Gastrocnemius medialis (tissue), 4 donors: ENCODE measurements around the gene VPREB1. TPM values are rescaled to one million over a fixed set of nuclear protein-coding genes. Genes with fewer than 3 reads are reported as not detected.

ENCODE experiments used
- ATAC-seq, 2 donors: fragments of 150-250 bp; one replicate each; pipeline ENCODE4 v1.9.1; 2016
- DNase-seq, 2 donors: peaks; one replicate each; pipeline ENCODE4 v3.0.0-alpha.2; 2019
- H3K27ac ChIP-seq, 4 donors: fragments of 200-600 bp; sonication (generic); 1 replicate in 1 of 4; 2 replicates in 3 of 4; pipeline ENCODE4 v1.5.1; 2016 to 2018; ENCODE audit warnings: mild to moderate bottlenecking in 2 of 4, moderate library complexity in 1 of 4
- H3K27me3 ChIP-seq, 3 donors: fragments of 200-600 bp; sonication (generic) in 2 of 3; 1 replicate in 1 of 3; 2 replicates in 2 of 3; pipeline versions ENCODE4 v1.5.1 to v1.6.0; 2016 to 2019; ENCODE audit warnings: mild to moderate bottlenecking in 1 of 3, moderate library complexity in 1 of 3
- H3K36me3 ChIP-seq, 2 donors: fragments of 200-600 bp; sonication (generic) in 1 of 2; one replicate each; pipeline ENCODE4 v1.5.1; 2017 to 2018
- H3K4me1 ChIP-seq, 2 donors: fragments of 200-600 bp; sonication (generic) in 1 of 2; one replicate each; pipeline ENCODE4 v1.5.1; 2016 to 2017; ENCODE audit warnings: mild to moderate bottlenecking in 2 of 2
- H3K4me3 ChIP-seq, 4 donors: fragments of 200-600 bp; sonication (generic) in 3 of 4; 1 replicate in 1 of 4; 2 replicates in 3 of 4; pipeline ENCODE4 v1.5.1; 2016 to 2019; ENCODE audit warnings: mild to moderate bottlenecking in 2 of 4
- H3K9me3 ChIP-seq, 3 donors: fragments of 200-600 bp; sonication (generic) in 2 of 3; 1 replicate in 1 of 3; 2 replicates in 2 of 3; pipeline ENCODE4 v1.5.1; 2016 to 2019
- POLR2A ChIP-seq, 2 donors: fragments of 450-650 bp; IDR thresholded peaks; one replicate each; pipeline ENCODE4 v1.6.1; 2017; ENCODE audit warnings: antibody characterized with exemption in 2 of 2, mild to moderate bottlenecking in 2 of 2, moderate library complexity in 2 of 2
- in situ Hi-C, 4 donors: fragments of 200-750 bp; cut with MboI; loops; one replicate each; pipeline versions ENCODE4 v1.15.0 to v1.8.0; 2017; ENCODE audit warnings: low sequenced_read_pairs in 4 of 4
- intact Hi-C: fragments of 100-400 bp; cut with DNase I; formaldehyde crosslinking; loops from one replicate; pipeline ENCODE4 v1.15.1; 2023; ENCODE audit warnings: low total_unique reads
- total RNA-seq, 4 donors: library from RNA; depleted of rRNA; stranded (reverse); fragments of >200 nt; gene quantifications; one replicate each; pipeline versions ENCODE4 v1.1.0 to v1.2.3, GENCODE V29; 2016
- TF ChIP-seq, protein P1 (sequence below), 5 experiments: fragments of 450-650 bp in 3 of 5; fragments of 200-600 bp in 2 of 5; sonication (generic) in 2 of 5; IDR thresholded peaks in 4 of 5; conservative IDR thresholded peaks in 1 of 5; 1 replicate in 4 of 5; 2 replicates in 1 of 5; pipeline ENCODE4 v1.5.1; 2016 to 2019; ENCODE audit warnings: antibody characterized with exemption in 5 of 5, mild to moderate bottlenecking in 3 of 5, moderate library complexity in 3 of 5

Gene VPREB1, protein sequence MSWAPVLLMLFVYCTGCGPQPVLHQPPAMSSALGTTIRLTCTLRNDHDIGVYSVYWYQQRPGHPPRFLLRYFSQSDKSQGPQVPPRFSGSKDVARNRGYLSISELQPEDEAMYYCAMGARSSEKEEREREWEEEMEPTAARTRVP
- total RNA-seq = not detected

DNA sequence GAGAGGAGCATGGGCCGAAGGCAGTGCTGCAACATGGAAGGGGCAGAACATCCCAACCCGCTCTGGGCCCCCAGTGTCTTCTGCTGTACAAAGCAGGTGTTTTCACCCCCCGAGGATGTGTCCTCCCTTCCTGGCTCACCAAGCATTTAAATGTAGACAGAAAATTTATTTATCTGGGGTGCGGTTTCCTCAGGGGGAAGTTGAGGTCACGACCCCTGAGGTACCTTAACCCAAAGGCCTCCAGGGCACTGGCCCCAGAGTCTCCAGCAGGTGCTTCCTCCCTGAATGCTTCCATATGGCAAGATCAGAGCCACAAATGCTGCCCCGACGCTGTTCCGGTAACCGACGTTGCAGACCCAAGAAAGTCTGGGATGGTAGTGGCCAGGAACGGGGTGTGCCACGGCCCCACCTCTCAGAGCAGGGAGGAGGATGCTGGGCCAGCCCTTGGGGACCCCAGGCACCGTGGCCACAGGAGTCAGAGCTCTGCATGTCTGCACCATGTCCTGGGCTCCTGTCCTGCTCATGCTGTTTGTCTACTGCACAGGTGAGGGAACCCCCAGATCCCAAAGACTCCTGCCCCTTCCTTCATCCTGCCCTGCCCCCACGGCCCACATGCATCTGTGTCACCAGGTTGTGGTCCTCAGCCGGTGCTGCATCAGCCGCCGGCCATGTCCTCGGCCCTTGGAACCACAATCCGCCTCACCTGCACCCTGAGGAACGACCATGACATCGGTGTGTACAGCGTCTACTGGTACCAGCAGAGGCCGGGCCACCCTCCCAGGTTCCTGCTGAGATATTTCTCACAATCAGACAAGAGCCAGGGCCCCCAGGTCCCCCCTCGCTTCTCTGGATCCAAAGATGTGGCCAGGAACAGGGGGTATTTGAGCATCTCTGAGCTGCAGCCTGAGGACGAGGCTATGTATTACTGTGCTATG is at the start of gene VPREB1:
VPREB1 (plus strand) TSS at position 471 of the 935 bp plus-strand sequence; CDS start at position 499, 28 bp downstream.
- H3K27me3 ChIP-seq = peaks cover 0 to 7% (median 6%) of the 10 kb centered on the region in 3 donors
- TF ChIP-seq, protein P1, sequence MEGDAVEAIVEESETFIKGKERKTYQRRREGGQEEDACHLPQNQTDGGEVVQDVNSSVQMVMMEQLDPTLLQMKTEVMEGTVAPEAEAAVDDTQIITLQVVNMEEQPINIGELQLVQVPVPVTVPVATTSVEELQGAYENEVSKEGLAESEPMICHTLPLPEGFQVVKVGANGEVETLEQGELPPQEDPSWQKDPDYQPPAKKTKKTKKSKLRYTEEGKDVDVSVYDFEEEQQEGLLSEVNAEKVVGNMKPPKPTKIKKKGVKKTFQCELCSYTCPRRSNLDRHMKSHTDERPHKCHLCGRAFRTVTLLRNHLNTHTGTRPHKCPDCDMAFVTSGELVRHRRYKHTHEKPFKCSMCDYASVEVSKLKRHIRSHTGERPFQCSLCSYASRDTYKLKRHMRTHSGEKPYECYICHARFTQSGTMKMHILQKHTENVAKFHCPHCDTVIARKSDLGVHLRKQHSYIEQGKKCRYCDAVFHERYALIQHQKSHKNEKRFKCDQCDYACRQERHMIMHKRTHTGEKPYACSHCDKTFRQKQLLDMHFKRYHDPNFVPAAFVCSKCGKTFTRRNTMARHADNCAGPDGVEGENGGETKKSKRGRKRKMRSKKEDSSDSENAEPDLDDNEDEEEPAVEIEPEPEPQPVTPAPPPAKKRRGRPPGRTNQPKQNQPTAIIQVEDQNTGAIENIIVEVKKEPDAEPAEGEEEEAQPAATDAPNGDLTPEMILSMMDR (IDR thresholded peaks at IDR 0.05 in 4 of 5, conservative IDR thresholded peaks at IDR 0.05 in 1 of 5) = no peak
- TF ChIP-seq POLR2A (IDR thresholded peaks at IDR 0.05) = no peak
- H3K4me3 ChIP-seq = no peak within 1 kb of the TSS
- H3K27ac ChIP-seq = no peak within 1 kb of the TSS
- H3K36me3 ChIP-seq = no peaks in the 10 kb centered on the region
- no peaks in the 10 kb centered on the region for H3K9me3 ChIP-seq
- no peaks in the 10 kb centered on the region for H3K4me1 ChIP-seq
- in situ Hi-C loops = no loop called here
- DNase-seq (no peak), ATAC-seq (no peak)
- intact Hi-C loops = no loop called here

- Histone ChIP-seq H3K27me3 (peaks cover 3 to 7% (median 6%) of the 10 kb centered on the region in 3 donors), H3K36me3 (no peaks in the 10 kb centered on the region), H3K4me1 (no peaks in the 10 kb centered on the region), H3K9me3 (no peaks in the 10 kb centered on the region), H3K27ac (no peak overlapping the region), H3K4me3 (no peak overlapping the region)
- ATAC-seq (no peak), DNase-seq (no peak)
- in situ Hi-C loops (no loop called here), intact Hi-C loops (no loop called here)
- no peak for TF ChIP-seq POLR2A (IDR thresholded peaks at IDR 0.05)
- TF ChIP-seq, protein P1 (IDR thresholded peaks at IDR 0.05 in 4 of 5, conservative IDR thresholded peaks at IDR 0.05 in 1 of 5) = no peak
Observed at GRCh38 chr22:22194931-22195264, 49.7 kb upstream of the VPREB1 start.

DNA sequence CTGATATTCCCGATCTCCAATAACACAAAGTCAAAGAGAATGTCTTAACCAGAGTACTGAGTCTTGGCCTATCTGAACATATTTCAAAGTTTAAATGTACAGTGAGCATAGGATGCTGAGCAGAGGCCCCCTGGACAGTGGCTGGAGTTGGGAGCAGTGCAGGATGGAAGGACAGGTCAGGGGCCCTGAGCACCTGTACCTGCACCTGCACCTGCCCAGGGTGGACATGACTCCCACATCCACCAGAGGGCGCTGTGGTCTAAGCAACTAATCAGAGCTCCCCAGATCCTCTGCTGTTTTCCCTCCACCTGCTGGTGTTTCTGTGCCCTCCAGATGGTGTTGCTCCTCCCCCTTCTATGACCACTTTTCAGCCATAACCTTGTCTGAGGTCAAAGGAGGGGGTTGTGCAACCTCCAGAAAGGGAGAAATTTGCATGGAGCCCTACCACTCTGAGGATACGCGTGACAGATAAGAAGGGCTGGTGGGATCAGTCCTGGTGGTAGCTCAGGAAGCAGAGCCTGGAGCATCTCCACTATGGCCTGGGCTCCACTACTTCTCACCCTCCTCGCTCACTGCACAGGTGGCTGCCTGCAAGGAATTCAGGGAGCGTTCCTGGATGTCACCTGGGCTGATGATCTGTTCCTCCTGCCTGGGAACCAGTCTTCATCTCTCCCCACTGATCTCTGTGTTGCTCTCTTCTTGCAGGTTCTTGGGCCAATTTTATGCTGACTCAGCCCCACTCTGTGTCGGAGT is 49.1 kb upstream of the VPREB1 start:
- DNase-seq (peak in 1 of 2 donors; percentile 35), ATAC-seq (peak in 1 of 2 donors; percentile 51)
- Histone ChIP-seq H3K36me3 (no peaks in the 10 kb centered on the region), H3K27ac (no peak overlapping the region), H3K27me3 (peaks cover 3 to 9% (median 7%) of the 10 kb centered on the region in 3 donors), H3K9me3 (no peaks in the 10 kb centered on the region), H3K4me3 (no peak overlapping the region), H3K4me1 (no peaks in the 10 kb centered on the region)
- in situ Hi-C loops (no loop called here), intact Hi-C loops (no loop called here)
- TF ChIP-seq POLR2A (IDR thresholded peaks at IDR 0.05) = no peak
- TF ChIP-seq, protein P1 (IDR thresholded peaks at IDR 0.05 in 4 of 5, conservative IDR thresholded peaks at IDR 0.05 in 1 of 5) = peak; percentile 50 to 69 (median 63)

GRCh38 chr22:22196018-22196533 is 48.5 kb upstream of the VPREB1 start:
- TF ChIP-seq POLR2A (IDR thresholded peaks at IDR 0.05) = no peak
- TF ChIP-seq, protein P1 (IDR thresholded peaks at IDR 0.05 in 4 of 5, conservative IDR thresholded peaks at IDR 0.05 in 1 of 5) = no peak
- H3K27me3 ChIP-seq = peaks cover 3 to 13% (median 7%) of the 10 kb centered on the region in 3 donors
- H3K9me3 ChIP-seq = no peaks in the 10 kb centered on the region
- in situ Hi-C loops = no loop called here
- ATAC-seq = no peak
- intact Hi-C loops = no loop called here
- H3K36me3 ChIP-seq = no peaks in the 10 kb centered on the region
- no peak for DNase-seq
- no peaks in the 10 kb centered on the region for H3K4me1 ChIP-seq
- no peak overlapping the region for H3K27ac ChIP-seq
- H3K4me3 ChIP-seq = no peak overlapping the region
